CD4-positive, alpha-beta T cell (primary cell): ENCODE results near the gene CHKA. TPM values are rescaled to one million over a fixed set of nuclear protein-coding genes. Genes with fewer than 3 reads are reported as not detected.

Experiments used
- ATAC-seq: fragments of 200-7000 bp; cut with Tn5 transposase; one replicate; pipeline ENCODE4 v1.10.0; 2022; ENCODE audit warnings: mild to moderate bottlenecking; ENCODE audit not compliant: poor library complexity
- CTCF ChIA-PET: fragments of 350-600 bp; sonication (Branson Sonifier 250); formaldehyde crosslinking; loops from one replicate; lab custom pipeline; 2021; ENCODE audit warnings: antibody characterized with exemption, inconsistent platforms; lab: Charles Lee
- POLR2A ChIA-PET: fragments of 350-600 bp; sonication (Branson Sonifier 250); formaldehyde crosslinking; loops from one replicate; lab custom pipeline; 2021; ENCODE audit warnings: antibody characterized with exemption, inconsistent platforms; lab: Charles Lee
- DNase-seq, 14 experiments: peaks; one replicate each; pipeline ENCODE4 v3.0.0-alpha.2; 2013 to 2020; ENCODE audit warnings: mixed read lengths in 2 of 14
- H3K27ac ChIP-seq, 2 donors: one replicate each; pipeline versions ENCODE4 v1.5.1 to v1.7.0; 2013; ENCODE audit warnings: low read length in 2 of 2, low read depth in 1 of 2, mild to moderate bottlenecking in 1 of 2
- H3K27me3 ChIP-seq, 2 experiments: 1 replicate in 1 of 2; 2 replicates in 1 of 2; pipeline versions ENCODE4 v1.6.1 to v1.7.0; 2013; ENCODE audit warnings: low read length in 2 of 2, control low read depth in 1 of 2, mild to moderate bottlenecking in 1 of 2, moderate library complexity in 1 of 2; ENCODE audit not compliant: insufficient read depth in 2 of 2, control insufficient read depth in 1 of 2
- H3K36me3 ChIP-seq: one replicate; pipeline ENCODE4 v1.6.1; 2013; ENCODE audit warnings: low read length, control low read depth; ENCODE audit not compliant: insufficient read depth
- H3K4me1 ChIP-seq: one replicate; pipeline ENCODE4 v1.6.1; 2013; ENCODE audit warnings: low read length, control low read depth; ENCODE audit not compliant: insufficient read depth
- H3K4me3 ChIP-seq: one replicate; pipeline ENCODE4 v1.5.1; 2013; ENCODE audit warnings: mild to moderate bottlenecking, low read length, moderate library complexity
- H3K9me3 ChIP-seq, 2 experiments: 1 replicate in 1 of 2; 2 replicates in 1 of 2; pipeline versions ENCODE4 v1.6.1 to v1.7.0; 2013; ENCODE audit warnings: low read length in 2 of 2, mild to moderate bottlenecking in 2 of 2, control low read depth in 1 of 2, moderate library complexity in 1 of 2; ENCODE audit not compliant: control insufficient read depth in 1 of 2, insufficient read depth in 1 of 2
- H3K27ac Mint-ChIP-seq: one replicate; pipeline ENCODE4 v1.8.0; 2020; ENCODE audit warnings: mixed read lengths
- H3K27me3 Mint-ChIP-seq: one replicate; pipeline ENCODE4 v1.8.0; 2021; ENCODE audit warnings: mixed read lengths
- H3K36me3 Mint-ChIP-seq: one replicate; pipeline ENCODE4 v1.8.0; 2021; ENCODE audit warnings: low read depth, mixed read lengths
- H3K4me1 Mint-ChIP-seq: one replicate; pipeline ENCODE4 v1.8.0; 2021; ENCODE audit warnings: low read depth, mixed read lengths
- H3K4me3 Mint-ChIP-seq: one replicate; pipeline ENCODE4 v1.8.0; 2020; ENCODE audit warnings: mild to moderate bottlenecking, mixed read lengths
- H3K9me3 Mint-ChIP-seq: one replicate; pipeline ENCODE4 v1.8.0; 2020; ENCODE audit warnings: mixed read lengths
- CTCF ChIP-seq: fragments of 200-600 bp; IDR thresholded peaks from one replicate; pipeline ENCODE4 v1.8.0; 2022; ENCODE audit warnings: antibody characterized with exemption, mild to moderate bottlenecking
- intact Hi-C, 2 experiments: fragments of 100-400 bp; cut with DNase I in 1 of 2; cut with micrococcal nuclease in 1 of 2; formaldehyde crosslinking; loops; one replicate each; pipeline versions ENCODE4 v1.15.1 to v1.9.0; 2023 to 2025; cut with DNase I, micrococcal nuclease
- total RNA-seq, 174 experiments: library from RNA in 2 of 174; stranded (reverse) in 2 of 174; gene quantifications; one replicate each; pipeline ENCODE4 v1.2.3 and lab custom pipeline; 2021 to 2026

CHKA gene
- total RNA-seq, 2 experiments from 2014 or later, result 30.1 to 31.4 TPM

- Mint-ChIP-seq H3K4me1 (peaks cover 9% of the 10 kb centered on the region), H3K27me3 (peaks cover 7% of the 10 kb centered on the region), H3K27ac (no peak overlapping the region), H3K9me3 (no peaks in the 10 kb centered on the region), H3K36me3 (no peaks in the 10 kb centered on the region), H3K4me3 (no peak overlapping the region)
- H3K4me1 ChIP-seq, result peaks cover 5% of the 10 kb centered on the region
- no peak for TF ChIP-seq CTCF
- H3K27ac ChIP-seq, result no peak overlapping the region
- no peaks in the 10 kb centered on the region for H3K36me3 ChIP-seq
- no peak overlapping the region for H3K4me3 ChIP-seq
- no peaks in the 10 kb centered on the region for H3K27me3 ChIP-seq
- ChIA-PET POLR2A (no interaction called here), CTCF (no interaction called here)
- H3K9me3 ChIP-seq, result peaks cover 0 to 4% of the 10 kb centered on the region in 2 experiments
- intact Hi-C loops, result no loop called here
- no peak for ATAC-seq
- no peak for DNase-seq
Observed at GRCh38 chr11:68012044-68012842, 108.9 kb downstream of the CHKA start.

GRCh38 chr11:68011051-68011943, 109.9 kb downstream of the CHKA start:
- CTCF ChIA-PET, result interaction anchor here (0.5 kb wide), 1 partner anchor 802 kb away, joined by 3 read pairs; no protein-coding TSS in a partner anchor
- no peak overlapping the region for H3K27ac ChIP-seq
- Mint-ChIP-seq H3K36me3 (no peaks in the 10 kb centered on the region), H3K4me1 (peaks cover 9% of the 10 kb centered on the region), H3K4me3 (no peak overlapping the region), H3K9me3 (no peaks in the 10 kb centered on the region), H3K27ac (no peak overlapping the region), H3K27me3 (peaks cover 7% of the 10 kb centered on the region)
- intact Hi-C loops, result no loop called here
- no peaks in the 10 kb centered on the region for H3K36me3 ChIP-seq
- H3K27me3 ChIP-seq, result no peaks in the 10 kb centered on the region
- H3K4me1 ChIP-seq, result peaks cover 5% of the 10 kb centered on the region
- ATAC-seq (no peak), DNase-seq (no peak)
- POLR2A ChIA-PET, result no interaction called here
- H3K4me3 ChIP-seq, result peak overlapping the region; percentile 24
- peaks cover 0 to 4% of the 10 kb centered on the region in 2 experiments for H3K9me3 ChIP-seq
- TF ChIP-seq CTCF, result no peak

- CTCF ChIA-PET, result interaction anchor here (0.5 kb wide), 1 partner anchor 803 kb away, joined by 3 read pairs; no protein-coding TSS in a partner anchor
Observed at GRCh38 chr11:68010090-68011041, 110.8 kb downstream of the CHKA start, which contains the start of gene ALDH3B1. Gene ALDH3B1 (plus strand): TSS chr11:68010327. CDS start chr11:68015298, 4,971 bp downstream.

More at GRCh38 chr11:68010090-68011041, 110.8 kb downstream of the CHKA start, which contains the start of gene ALDH3B1:
- Histone ChIP-seq H3K27ac (no peak within 1 kb of the TSS), H3K4me3 (peak within 1 kb of the TSS; percentile 24), H3K9me3 (peaks cover 0 to 4% of the 10 kb centered on the region in 2 experiments), H3K36me3 (no peaks in the 10 kb centered on the region), H3K27me3 (no peaks in the 10 kb centered on the region), H3K4me1 (peaks cover 5% of the 10 kb centered on the region)
- Mint-ChIP-seq H3K27me3 (peaks cover 7% of the 10 kb centered on the region), H3K9me3 (no peaks in the 10 kb centered on the region), H3K27ac (peak within 1 kb of the TSS; percentile 64), H3K4me3 (peak within 1 kb of the TSS; percentile 20), H3K36me3 (no peaks in the 10 kb centered on the region), H3K4me1 (peaks cover 9% of the 10 kb centered on the region)
- ATAC-seq (no peak), DNase-seq (peak in 3 of 14 experiments; percentile 33 to 60 (median 49))
- POLR2A ChIA-PET, result no interaction called here
- intact Hi-C loops, result no loop called here
- TF ChIP-seq CTCF, result no peak
